A673 (cell line): ENCODE measurements around the gene IDE. TPM values are rescaled to one million over a fixed set of nuclear protein-coding genes. Genes with fewer than 3 reads are reported as not detected.

Experiments used
- BruUV-seq: library from RNA; stranded (reverse); fragments of 400-500 nt; replicated peaks from 2 replicates; lab custom pipeline; 2021; lab: Mats Ljungman, UMichigan
- CTCF ChIA-PET: fragments of 300-600 bp; sonication (Branson Sonifier 250); formaldehyde crosslinking; loops from one replicate; lab custom pipeline; 2022; ENCODE audit warnings: antibody characterized with exemption; lab: Charles Lee
- POLR2A ChIA-PET: fragments of 300-600 bp; sonication (Branson Sonifier 250); formaldehyde crosslinking; loops from one replicate; lab custom pipeline; 2022; ENCODE audit warnings: antibody characterized with exemption; ENCODE audit not compliant: low non-redundant PET; lab: Charles Lee
- DNase-seq: peaks from one replicate; pipeline ENCODE4 v3.0.0-alpha.2; 2015; ENCODE audit warnings: low spot score
- H3K27ac ChIP-seq: fragments of 200-600 bp; sonication (generic); 2 replicates; pipeline ENCODE4 v1.5.1; 2016; ENCODE audit warnings: mixed run types, low read depth, mild to moderate bottlenecking, mixed read lengths, antibody characterized with exemption, low read length; ENCODE audit not compliant: poor library complexity, severe bottlenecking
- H3K27me3 ChIP-seq: fragments of 200-600 bp; sonication (generic); replicated peaks from 2 replicates; pipeline ENCODE4 v1.6.1; 2017; ENCODE audit warnings: mixed run types, low read depth, mild to moderate bottlenecking, mixed read lengths, antibody characterized with exemption, low read length; ENCODE audit not compliant: insufficient read depth, poor library complexity
- H3K36me3 ChIP-seq: fragments of 200-600 bp; sonication (generic); 2 replicates; pipeline ENCODE4 v1.6.1; 2016; ENCODE audit warnings: mixed run types, mild to moderate bottlenecking, mixed read lengths, antibody characterized with exemption, low read length; ENCODE audit not compliant: insufficient read depth, poor library complexity, severe bottlenecking
- H3K4me1 ChIP-seq: fragments of 200-600 bp; sonication (generic); 2 replicates; pipeline ENCODE4 v1.6.1; 2017; ENCODE audit warnings: mixed run types, mild to moderate bottlenecking, mixed read lengths, antibody characterized with exemption, low read length; ENCODE audit not compliant: insufficient read depth, poor library complexity, severe bottlenecking
- H3K4me3 ChIP-seq: fragments of 200-600 bp; sonication (generic); 2 replicates; pipeline ENCODE4 v1.5.1; 2016; ENCODE audit warnings: low read depth, mixed run types, mild to moderate bottlenecking, mixed read lengths, low read length; ENCODE audit not compliant: poor library complexity, severe bottlenecking
- H3K9me3 ChIP-seq: fragments of 200-600 bp; sonication (generic); 2 replicates; pipeline ENCODE4 v1.6.1; 2016; ENCODE audit warnings: mixed run types, low read depth, mild to moderate bottlenecking, mixed read lengths, antibody characterized with exemption, low read length; ENCODE audit not compliant: poor library complexity, severe bottlenecking
- CTCF ChIP-seq: fragments of 300-800, 200-600 bp; sonication (generic); conservative IDR thresholded peaks from 2 replicates; pipeline ENCODE4 v1.5.1; 2017; ENCODE audit warnings: low read depth, mild to moderate bottlenecking, antibody characterized with exemption, low read length, moderate library complexity, mixed read lengths
- EZH2 ChIP-seq: fragments of 200-600 bp; sonication (generic); IDR thresholded peaks from 2 replicates; pipeline ENCODE4 v1.6.1; 2017; ENCODE audit warnings: borderline replicate concordance, low read depth, mild to moderate bottlenecking, mixed read lengths, antibody characterized with exemption, low read length; ENCODE audit not compliant: poor library complexity, severe bottlenecking
- intact Hi-C: fragments of 100-400 bp; cut with micrococcal nuclease; formaldehyde crosslinking; loops from one replicate; pipeline ENCODE4 v1.10.0; 2022; ENCODE audit not compliant: unreplicated experiment
- total RNA-seq: library from RNA; stranded (reverse); gene quantifications from 2 replicates; pipeline ENCODE4 v1.2.3, GENCODE V29; 2021

Gene IDE
- total RNA-seq, 1 experiment from 2014 or later: 87.8 TPM

- CTCF ChIA-PET: no interaction called here
- BruUV-seq: no TSS peak
- Histone ChIP-seq H3K4me3 (no peak overlapping the region), H3K27ac (no peak overlapping the region), H3K9me3 (no peaks in the 10 kb centered on the region), H3K4me1 (no peaks in the 10 kb centered on the region), H3K27me3 (no peaks in the 10 kb centered on the region), H3K36me3 (peaks cover 18% of the 10 kb centered on the region)
- intact Hi-C loops: no loop called here
- TF ChIP-seq CTCF: no peak
- no peak for TF ChIP-seq EZH2
- POLR2A ChIA-PET: interaction anchor here (0.7 kb wide), 1 partner anchor 120 kb away, joined by 4 read pairs; no protein-coding TSS in a partner anchor
- no peak for DNase-seq
Observed at GRCh38 chr10:92451431-92451830, 122.5 kb downstream of the IDE start.

- Histone ChIP-seq H3K9me3 (no peaks in the 10 kb centered on the region), H3K27ac (no peak overlapping the region), H3K36me3 (peaks cover 18% of the 10 kb centered on the region), H3K27me3 (no peaks in the 10 kb centered on the region), H3K4me3 (no peak overlapping the region), H3K4me1 (no peaks in the 10 kb centered on the region)
- no peak for DNase-seq
- ChIA-PET POLR2A (interaction anchor here (0.7 kb wide), 1 partner anchor 121 kb away, joined by 4 read pairs; no protein-coding TSS in a partner anchor), CTCF (no interaction called here)
- intact Hi-C loops: no loop called here
- BruUV-seq: no TSS peak
- TF ChIP-seq CTCF (no peak), EZH2 (no peak)
Observed at GRCh38 chr10:92450896-92451295, 123.0 kb downstream of the IDE start.

GRCh38 chr10:92440578-92440977 is 133.3 kb downstream of the IDE start:
- no peak overlapping the region for H3K4me3 ChIP-seq
- H3K27ac ChIP-seq: no peak overlapping the region
- POLR2A ChIA-PET: no interaction called here
- no peaks in the 10 kb centered on the region for H3K27me3 ChIP-seq
- H3K9me3 ChIP-seq: no peaks in the 10 kb centered on the region
- H3K4me1 ChIP-seq: no peaks in the 10 kb centered on the region
- DNase-seq: no peak
- CTCF ChIA-PET: no interaction called here
- intact Hi-C loops: no loop called here
- H3K36me3 ChIP-seq: no peaks in the 10 kb centered on the region
- no TSS peak for BruUV-seq
- TF ChIP-seq EZH2 (no peak), CTCF (no peak)
